Bronchial epithelial cell (primary cell): ENCODE results near the gene DUSP14. TPM values are rescaled to one million over a fixed set of nuclear protein-coding genes. Genes with fewer than 3 reads are reported as not detected.

Experiments
- DNase-seq: peaks from one replicate; pipeline ENCODE4 v3.0.0-alpha.2; 2010; ENCODE audit warnings: low read depth
- FAIRE-seq: peaks from 2 replicates; lab custom pipeline; 2011; peaks lifted over from hg19 to GRCh38; lab: Jason Lieb, UNC
- H3K27me3 ChIP-seq: 2 replicates; pipeline ENCODE4 v1.5.1; 2011; ENCODE audit warnings: low read length; ENCODE audit not compliant: control insufficient read depth, insufficient read depth
- H3K36me3 ChIP-seq: 2 replicates; pipeline ENCODE4 v1.5.1; 2011; ENCODE audit warnings: low read length; ENCODE audit not compliant: control insufficient read depth, insufficient read depth
- H3K4me3 ChIP-seq: 2 replicates; pipeline ENCODE4 v1.5.1; 2011; ENCODE audit warnings: mild to moderate bottlenecking, low read depth, low read length, control low read depth
- total RNA-seq: library from RNA; depleted of rRNA; stranded (reverse); fragments of >200 nt; gene quantifications from 2 replicates; pipeline ENCODE4 v1.2.1, GENCODE V29; 2014
- TF ChIP-seq, protein P1 (sequence below): IDR thresholded peaks from 2 replicates; pipeline ENCODE4 v1.5.1; 2011; ENCODE audit warnings: mild to moderate bottlenecking, moderate library complexity, low read length, control low read depth, inconsistent platforms; ENCODE audit not compliant: insufficient read depth, severe bottlenecking

The DUSP14 gene
- total RNA-seq, 1 donor from 2014 or later = 68.4 TPM

GRCh38 chr17:37562016-37562745 lies 72.5 kb downstream of the DUSP14 start:
- TF ChIP-seq, protein P1, sequence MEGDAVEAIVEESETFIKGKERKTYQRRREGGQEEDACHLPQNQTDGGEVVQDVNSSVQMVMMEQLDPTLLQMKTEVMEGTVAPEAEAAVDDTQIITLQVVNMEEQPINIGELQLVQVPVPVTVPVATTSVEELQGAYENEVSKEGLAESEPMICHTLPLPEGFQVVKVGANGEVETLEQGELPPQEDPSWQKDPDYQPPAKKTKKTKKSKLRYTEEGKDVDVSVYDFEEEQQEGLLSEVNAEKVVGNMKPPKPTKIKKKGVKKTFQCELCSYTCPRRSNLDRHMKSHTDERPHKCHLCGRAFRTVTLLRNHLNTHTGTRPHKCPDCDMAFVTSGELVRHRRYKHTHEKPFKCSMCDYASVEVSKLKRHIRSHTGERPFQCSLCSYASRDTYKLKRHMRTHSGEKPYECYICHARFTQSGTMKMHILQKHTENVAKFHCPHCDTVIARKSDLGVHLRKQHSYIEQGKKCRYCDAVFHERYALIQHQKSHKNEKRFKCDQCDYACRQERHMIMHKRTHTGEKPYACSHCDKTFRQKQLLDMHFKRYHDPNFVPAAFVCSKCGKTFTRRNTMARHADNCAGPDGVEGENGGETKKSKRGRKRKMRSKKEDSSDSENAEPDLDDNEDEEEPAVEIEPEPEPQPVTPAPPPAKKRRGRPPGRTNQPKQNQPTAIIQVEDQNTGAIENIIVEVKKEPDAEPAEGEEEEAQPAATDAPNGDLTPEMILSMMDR = no peak
- peaks cover 3% of the 10 kb centered on the region for H3K36me3 ChIP-seq
- FAIRE-seq (no peak), DNase-seq (no peak)
- H3K27me3 ChIP-seq = no peaks in the 10 kb centered on the region
- no peak overlapping the region for H3K4me3 ChIP-seq

Other genes starting within 250 kb of the DUSP14 start
- not detected in 2 replicates for gene C17orf78, start 113.9 kb upstream of the DUSP14 start, total RNA-seq
- 44.8 and 59.5 TPM in 2 replicates for gene ACACA, start 83.1 kb upstream of the DUSP14 start, total RNA-seq
- gene TADA2A, start 83.0 kb upstream of the DUSP14 start, total RNA-seq = 15.8 and 17.3 TPM in 2 replicates
- 4.7 and 6.7 TPM in 2 replicates for gene SYNRG, start 119.5 kb downstream of the DUSP14 start, total RNA-seq
- 14.5 and 19.3 TPM in 2 replicates for gene DDX52, start 153.6 kb downstream of the DUSP14 start, total RNA-seq